Fibroblast of lung (primary cell): ENCODE data around the gene PPIC.

ENCODE experiments used
- CTCF ChIP-seq, 2 donors: IDR thresholded peaks in 1 of 2; conservative IDR thresholded peaks in 1 of 2; 1 replicate in 1 of 2; 2 replicates in 1 of 2; pipeline ENCODE4 v1.5.1; 2011 to 2012; ENCODE audit warnings: low read length in 2 of 2, control low read depth in 1 of 2, inconsistent platforms in 1 of 2, low read depth in 1 of 2, mild to moderate bottlenecking in 1 of 2
- EZH2 ChIP-seq: IDR thresholded peaks from 2 replicates; pipeline ENCODE4 v1.5.1; 2012; ENCODE audit warnings: low read length, control low read depth, mild to moderate bottlenecking; ENCODE audit errors: missing control alignments

DNA sequence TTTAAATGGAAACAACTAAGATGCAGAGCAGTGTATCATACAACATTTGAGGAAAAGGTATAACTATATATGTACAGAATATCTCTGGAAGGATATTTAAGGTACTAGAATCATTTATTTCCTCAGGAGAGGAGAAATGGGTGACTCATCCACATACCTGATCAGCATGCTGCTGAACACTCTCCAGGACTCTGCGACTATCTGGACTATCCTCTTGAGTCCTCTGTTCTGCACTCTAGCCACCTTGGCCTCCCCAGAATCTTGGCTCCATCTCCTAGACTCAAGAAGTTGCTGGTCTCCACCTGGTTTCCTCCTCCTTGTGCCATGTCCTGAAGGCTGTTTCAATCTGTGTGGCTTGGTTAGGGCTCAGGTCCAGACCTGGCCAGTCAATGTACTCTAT is 43.7 kb upstream of the PPIC start:
- TF ChIP-seq CTCF (conservative IDR thresholded peaks at IDR 0.05 in 1 of 2, IDR thresholded peaks at IDR 0.05 in 1 of 2; ENCODE audit: low read depth in 1 of 2, low read length in 2 of 2): no peak
- no peak for TF ChIP-seq EZH2
